ENCODE results near the gene RO60. TPM values are rescaled to one million over a fixed set of nuclear protein-coding genes. Genes with fewer than 3 reads are reported as not detected.

Gene RO60
- total RNA-seq = 142 and 147 TPM in 2 replicates

GRCh38 chr1:193059282-193060114, at the start of gene RO60, which contains the start of gene UCHL5:
RO60 (plus strand) TSS chr1:193059612; CDS start chr1:193069055, 9,443 bp downstream.
UCHL5 (minus strand) TSS chr1:193059360; CDS start chr1:193059260, 100 bp downstream.

GRCh38 chr1:193104907-193105820, 45.8 kb downstream of the RO60 start, which contains the start of gene GLRX2:
GLRX2 (minus strand) TSS chr1:193105414; CDS start chr1:193105382, 32 bp downstream.

Other genes with a start within 250 kb of the RO60 start
- 38.3 and 40.3 TPM in 2 replicates for gene UCHL5, start 252 bp upstream of the RO60 start, total RNA-seq
- 8.1 and 15.2 TPM in 2 replicates for gene GLRX2, start 45.8 kb downstream of the RO60 start, total RNA-seq
- gene CDC73, start 62.4 kb downstream of the RO60 start, total RNA-seq = 20.5 and 21.3 TPM in 2 replicates
- gene B3GALT2, start 127.0 kb downstream of the RO60 start, total RNA-seq = not detected in 2 replicates